ENCODE data around the gene IL1A. TPM values are rescaled to one million over a fixed set of nuclear protein-coding genes. Genes with fewer than 3 reads are reported as not detected.

Gene IL1A
- total and polyA plus RNA-seq, 4 experiments from 2014 or later: 0.15 TPM; not detected in 3

GRCh38 chr2:112760149-112760548 lies 24.1 kb downstream of the IL1A start:
- CTCF ChIA-PET (ENCODE audit: partially characterized antibody): interaction anchor here (0.9 to 4.7 kb wide), 3 partner anchors 11 to 125 kb away, joined by 3 to 49 read pairs (median 4); no protein-coding TSS in a partner anchor

GRCh38 chr2:112758711-112759110 lies 25.6 kb downstream of the IL1A start:
- peak overlapping the region in 1 of 7 donors; percentile 18 for H3K27ac Mint-ChIP-seq
- peaks cover 12 to 36% (median 27%) of the 10 kb centered on the region in 4 donors for H3K4me1 Mint-ChIP-seq
- H3K36me3 Mint-ChIP-seq: no peaks in the 10 kb centered on the region
- POLR2A ChIA-PET (ENCODE audit: partially characterized antibody): no interaction called here
- peaks cover 17% of the 10 kb centered on the region for H3K4me1 ChIP-seq (ENCODE audit: insufficient read depth, low read length)
- H3K27me3 Mint-ChIP-seq: no peaks in the 10 kb centered on the region
- H3K9me3 Mint-ChIP-seq: no peaks in the 10 kb centered on the region
- no peaks in the 10 kb centered on the region for H3K27me3 ChIP-seq (ENCODE audit: insufficient read depth, low read length)
- no peak for DNase-seq
- no peak overlapping the region for H3K4me3 ChIP-seq (ENCODE audit: low read length in 2 of 2)
- CTCF ChIA-PET (ENCODE audit: partially characterized antibody): no interaction called here
- no peaks in the 10 kb centered on the region for H3K36me3 ChIP-seq (ENCODE audit: insufficient read depth, low read length)
- H3K27ac ChIP-seq (ENCODE audit: low read depth, low read length): no peak overlapping the region
- intact Hi-C loops (cut with micrococcal nuclease): no loop called here
- no peaks in the 10 kb centered on the region for H3K9me3 ChIP-seq (ENCODE audit: control insufficient read depth in 1 of 2, low read length in 2 of 2)
- H3K4me3 Mint-ChIP-seq: no peak overlapping the region

More at GRCh38 chr2:112760149-112760548, 24.1 kb downstream of the IL1A start:
- Histone ChIP-seq H3K27ac (ENCODE audit: low read depth, low read length) (no peak overlapping the region), H3K36me3 (ENCODE audit: insufficient read depth, low read length) (no peaks in the 10 kb centered on the region), H3K9me3 (ENCODE audit: control insufficient read depth in 1 of 2, low read length in 2 of 2) (no peaks in the 10 kb centered on the region), H3K4me1 (ENCODE audit: insufficient read depth, low read length) (peaks cover 26% of the 10 kb centered on the region), H3K27me3 (ENCODE audit: insufficient read depth, low read length) (no peaks in the 10 kb centered on the region), H3K4me3 (ENCODE audit: low read length in 2 of 2) (no peak overlapping the region)
- H3K4me3 Mint-ChIP-seq: no peak overlapping the region
- no peaks in the 10 kb centered on the region for H3K27me3 Mint-ChIP-seq
- no peak overlapping the region for H3K27ac Mint-ChIP-seq
- peaks cover 0 to 4% of the 10 kb centered on the region in 2 donors for H3K36me3 Mint-ChIP-seq
- intact Hi-C loops (cut with micrococcal nuclease): loop anchor here (5.0 kb wide), 1 partner anchor 1638 kb away; the partner anchor contains the start of gene BCL2L11
- H3K4me1 Mint-ChIP-seq: peaks cover 18 to 40% (median 26%) of the 10 kb centered on the region in 4 donors
- no peaks in the 10 kb centered on the region for H3K9me3 Mint-ChIP-seq
- POLR2A ChIA-PET (ENCODE audit: partially characterized antibody): no interaction called here
- DNase-seq: no peak

GRCh38 chr2:112757265-112757664 lies 27.0 kb downstream of the IL1A start:
- Mint-ChIP-seq H3K27ac (no peak overlapping the region), H3K27me3 (no peaks in the 10 kb centered on the region), H3K36me3 (no peaks in the 10 kb centered on the region), H3K4me1 (peaks cover 10 to 37% (median 22%) of the 10 kb centered on the region in 4 donors), H3K4me3 (no peak overlapping the region), H3K9me3 (no peaks in the 10 kb centered on the region)
- Histone ChIP-seq H3K27ac (ENCODE audit: low read depth, low read length) (no peak overlapping the region), H3K9me3 (ENCODE audit: control insufficient read depth in 1 of 2, low read length in 2 of 2) (no peaks in the 10 kb centered on the region), H3K4me1 (ENCODE audit: insufficient read depth, low read length) (peaks cover 9% of the 10 kb centered on the region), H3K4me3 (ENCODE audit: low read length in 2 of 2) (no peak overlapping the region), H3K27me3 (ENCODE audit: insufficient read depth, low read length) (no peaks in the 10 kb centered on the region), H3K36me3 (ENCODE audit: insufficient read depth, low read length) (no peaks in the 10 kb centered on the region)
- DNase-seq: no peak
- CTCF ChIA-PET (ENCODE audit: partially characterized antibody): no interaction called here
- POLR2A ChIA-PET (ENCODE audit: partially characterized antibody): no interaction called here
- intact Hi-C loops (cut with micrococcal nuclease): no loop called here

- Mint-ChIP-seq H3K36me3 (no peaks in the 10 kb centered on the region), H3K4me3 (peak overlapping the region in 3 of 8 donors; percentile 1 to 12 (median 4)), H3K9me3 (no peaks in the 10 kb centered on the region), H3K27me3 (no peaks in the 10 kb centered on the region), H3K4me1 (peaks cover 10 to 37% (median 23%) of the 10 kb centered on the region in 4 donors), H3K27ac (peak overlapping the region in 1 of 7 donors; percentile 0)
- no peak overlapping the region for H3K27ac ChIP-seq (ENCODE audit: low read depth, low read length)
- no peaks in the 10 kb centered on the region for H3K27me3 ChIP-seq (ENCODE audit: insufficient read depth, low read length)
- H3K9me3 ChIP-seq (ENCODE audit: control insufficient read depth in 1 of 2, low read length in 2 of 2): no peaks in the 10 kb centered on the region
- H3K4me3 ChIP-seq (ENCODE audit: low read length in 2 of 2): peak overlapping the region in 1 of 2 donors; percentile 1
- no peak for DNase-seq
- POLR2A ChIA-PET (ENCODE audit: partially characterized antibody): interaction anchor here (1.2 kb wide), 1 partner anchor 129 kb away, joined by 6 read pairs; no protein-coding TSS in a partner anchor
- intact Hi-C loops (cut with micrococcal nuclease): no loop called here
- CTCF ChIA-PET (ENCODE audit: partially characterized antibody): interaction anchor here (1.0 to 2.1 kb wide), 3 partner anchors 12 to 156 kb away, joined by 3 to 6 read pairs (median 3); no protein-coding TSS in a partner anchor
- H3K4me1 ChIP-seq (ENCODE audit: insufficient read depth, low read length): peaks cover 9% of the 10 kb centered on the region
- no peaks in the 10 kb centered on the region for H3K36me3 ChIP-seq (ENCODE audit: insufficient read depth, low read length)
Observed at GRCh38 chr2:112756207-112756606, 28.1 kb downstream of the IL1A start.

- intact Hi-C loops (cut with micrococcal nuclease): no loop called here
- peak overlapping the region in 1 of 8 donors; percentile 51 for H3K4me3 Mint-ChIP-seq
- H3K27me3 Mint-ChIP-seq: no peaks in the 10 kb centered on the region
- CTCF ChIA-PET (ENCODE audit: partially characterized antibody): interaction anchor here (1.0 to 2.1 kb wide), 5 partner anchors 12 to 188 kb away, joined by 3 to 8 read pairs (median 3); no protein-coding TSS in a partner anchor
- Histone ChIP-seq H3K36me3 (ENCODE audit: insufficient read depth, low read length) (no peaks in the 10 kb centered on the region), H3K9me3 (ENCODE audit: control insufficient read depth in 1 of 2, low read length in 2 of 2) (no peaks in the 10 kb centered on the region), H3K27me3 (ENCODE audit: insufficient read depth, low read length) (no peaks in the 10 kb centered on the region), H3K27ac (ENCODE audit: low read depth, low read length) (no peak overlapping the region), H3K4me1 (ENCODE audit: insufficient read depth, low read length) (peaks cover 10% of the 10 kb centered on the region), H3K4me3 (ENCODE audit: low read length in 2 of 2) (no peak overlapping the region)
- no peaks in the 10 kb centered on the region for H3K36me3 Mint-ChIP-seq
- H3K9me3 Mint-ChIP-seq: no peaks in the 10 kb centered on the region
- DNase-seq: no peak
- peak overlapping the region in 4 of 7 donors; percentile 7 to 67 (median 16) for H3K27ac Mint-ChIP-seq
- POLR2A ChIA-PET (ENCODE audit: partially characterized antibody): interaction anchor here (1.2 kb wide), 1 partner anchor 129 kb away, joined by 6 read pairs; no protein-coding TSS in a partner anchor
- H3K4me1 Mint-ChIP-seq: peaks cover 11 to 39% (median 25%) of the 10 kb centered on the region in 4 donors
Observed at GRCh38 chr2:112755444-112755843, 28.8 kb downstream of the IL1A start.

GRCh38 chr2:112754564-112754963 lies 29.7 kb downstream of the IL1A start:
- no peak overlapping the region for H3K4me3 ChIP-seq (ENCODE audit: low read length in 2 of 2)
- intact Hi-C loops (cut with micrococcal nuclease): no loop called here
- DNase-seq: no peak
- no peak overlapping the region for H3K27ac ChIP-seq (ENCODE audit: low read depth, low read length)
- Mint-ChIP-seq H3K9me3 (no peaks in the 10 kb centered on the region), H3K36me3 (no peaks in the 10 kb centered on the region), H3K27ac (peak overlapping the region in 1 of 7 donors; percentile 8), H3K4me3 (no peak overlapping the region), H3K27me3 (no peaks in the 10 kb centered on the region), H3K4me1 (peaks cover 18 to 48% (median 34%) of the 10 kb centered on the region in 4 donors)
- peaks cover 18% of the 10 kb centered on the region for H3K4me1 ChIP-seq (ENCODE audit: insufficient read depth, low read length)
- H3K9me3 ChIP-seq (ENCODE audit: control insufficient read depth in 1 of 2, low read length in 2 of 2): no peaks in the 10 kb centered on the region
- POLR2A ChIA-PET (ENCODE audit: partially characterized antibody): interaction anchor here (0.6 kb wide), 1 partner anchor 130 kb away, joined by 4 read pairs; no protein-coding TSS in a partner anchor
- CTCF ChIA-PET (ENCODE audit: partially characterized antibody): interaction anchor here (1.0 to 2.1 kb wide), 4 partner anchors 14 to 189 kb away, joined by 3 to 8 read pairs (median 5); no protein-coding TSS in a partner anchor
- no peaks in the 10 kb centered on the region for H3K27me3 ChIP-seq (ENCODE audit: insufficient read depth, low read length)
- H3K36me3 ChIP-seq (ENCODE audit: insufficient read depth, low read length): no peaks in the 10 kb centered on the region

- H3K4me3 Mint-ChIP-seq: no peak overlapping the region
- H3K27me3 ChIP-seq (ENCODE audit: insufficient read depth, low read length): no peaks in the 10 kb centered on the region
- no peaks in the 10 kb centered on the region for H3K36me3 ChIP-seq (ENCODE audit: insufficient read depth, low read length)
- intact Hi-C loops (cut with micrococcal nuclease): no loop called here
- H3K36me3 Mint-ChIP-seq: no peaks in the 10 kb centered on the region
- ChIA-PET POLR2A (ENCODE audit: partially characterized antibody) (interaction anchor here (1.2 kb wide), 2 partner anchors 21 to 148 kb away, joined by 3 read pairs; no protein-coding TSS in a partner anchor), CTCF (ENCODE audit: partially characterized antibody) (interaction anchor here (0.9 to 7.8 kb wide), 6 partner anchors 11 to 385 kb away, joined by 3 to 249 read pairs (median 8); no protein-coding TSS in a partner anchor)
- H3K4me3 ChIP-seq (ENCODE audit: low read length in 2 of 2): no peak overlapping the region
- no peaks in the 10 kb centered on the region for H3K9me3 ChIP-seq (ENCODE audit: control insufficient read depth in 1 of 2, low read length in 2 of 2)
- H3K4me1 ChIP-seq (ENCODE audit: insufficient read depth, low read length): peaks cover 18% of the 10 kb centered on the region
- H3K27me3 Mint-ChIP-seq: no peaks in the 10 kb centered on the region
- peaks cover 15 to 50% (median 30%) of the 10 kb centered on the region in 4 donors for H3K4me1 Mint-ChIP-seq
- H3K27ac ChIP-seq (ENCODE audit: low read depth, low read length): no peak overlapping the region
- peak overlapping the region in 1 of 7 donors; percentile 56 for H3K27ac Mint-ChIP-seq
- H3K9me3 Mint-ChIP-seq: no peaks in the 10 kb centered on the region
- DNase-seq: no peak
Observed at GRCh38 chr2:112752667-112753066, 31.6 kb downstream of the IL1A start.

All from CD4-positive, alpha-beta memory T cell (primary cell).